Tibial nerve (tissue), 4 donors: ENCODE data around the gene PRM1.

ENCODE experiments used
- CTCF ChIP-seq, 5 experiments: fragments of 200-600 bp in 3 of 5; fragments of 450-650 bp in 2 of 5; sonication (generic) in 3 of 5; IDR thresholded peaks; one replicate each; pipeline ENCODE4 v1.5.1; 2016 to 2019; ENCODE audit warnings: antibody characterized with exemption in 5 of 5, mild to moderate bottlenecking in 3 of 5, moderate library complexity in 2 of 5
- EP300 ChIP-seq, 2 donors: sonication (generic); formaldehyde crosslinking; IDR thresholded peaks; one replicate each; pipeline ENCODE4 v1.6.1; 2017; ENCODE audit warnings: antibody characterized with exemption in 2 of 2, mild to moderate bottlenecking in 1 of 2

GRCh38 chr16:11248133-11248532, 33.0 kb downstream of the PRM1 start:
- TF ChIP-seq EP300 (IDR thresholded peaks at IDR 0.05) (no peak), CTCF (IDR thresholded peaks at IDR 0.05) (no peak)
